T-helper 22 cell (primary cell): Measurements from ENCODE around the gene C3AR1.
"Not testable (repeated sequence)": the region's sequence is repeated elsewhere in the genome, so short reads cannot be mapped to it uniquely, and the experiment has no call there.

ENCODE experiments used
- DNase-seq: peaks from one replicate; pipeline ENCODE4 v3.0.0-alpha.2; 2020; ENCODE audit warnings: low read depth

Gene C3AR1

DNA sequence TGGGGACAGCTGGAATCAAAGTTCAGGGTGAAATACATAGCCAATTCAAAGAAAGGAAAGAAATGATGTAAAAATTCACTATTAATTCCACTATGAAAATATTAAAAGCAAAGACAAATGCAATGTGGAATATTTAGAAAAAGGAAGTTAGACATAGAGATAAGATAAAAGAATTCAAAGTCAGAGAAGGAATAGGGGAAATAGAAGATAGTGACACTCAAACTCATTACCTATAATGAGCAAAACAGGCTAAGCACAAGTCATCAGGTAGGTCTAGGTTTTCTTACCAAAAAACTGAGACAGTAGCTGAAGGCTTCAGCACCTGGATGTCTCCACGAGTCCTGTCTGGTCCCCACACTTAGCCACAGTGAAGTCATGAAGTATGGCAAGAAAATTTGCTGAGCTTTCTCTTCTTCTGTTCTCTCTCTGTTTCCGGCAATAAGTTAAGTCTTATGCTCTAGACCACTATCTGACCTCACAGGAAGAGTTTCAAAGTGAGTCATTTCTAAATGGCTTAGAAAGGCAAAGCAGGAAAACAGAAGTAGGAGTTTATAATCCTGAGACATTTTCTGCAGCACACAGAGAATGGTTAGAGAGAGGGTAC is at the start of gene C3AR1:
Gene C3AR1, minus strand, starts transcription at position 369 of the 604 bp plus-strand sequence. CDS start 6,174 bp downstream, outside the sequence.
- DNase-seq = peak; percentile 57

- not testable (repeated sequence) for DNase-seq
These were observed 47.0 kb upstream of the C3AR1 start for GRCh38 chr12:8113117-8113516.

DNA sequence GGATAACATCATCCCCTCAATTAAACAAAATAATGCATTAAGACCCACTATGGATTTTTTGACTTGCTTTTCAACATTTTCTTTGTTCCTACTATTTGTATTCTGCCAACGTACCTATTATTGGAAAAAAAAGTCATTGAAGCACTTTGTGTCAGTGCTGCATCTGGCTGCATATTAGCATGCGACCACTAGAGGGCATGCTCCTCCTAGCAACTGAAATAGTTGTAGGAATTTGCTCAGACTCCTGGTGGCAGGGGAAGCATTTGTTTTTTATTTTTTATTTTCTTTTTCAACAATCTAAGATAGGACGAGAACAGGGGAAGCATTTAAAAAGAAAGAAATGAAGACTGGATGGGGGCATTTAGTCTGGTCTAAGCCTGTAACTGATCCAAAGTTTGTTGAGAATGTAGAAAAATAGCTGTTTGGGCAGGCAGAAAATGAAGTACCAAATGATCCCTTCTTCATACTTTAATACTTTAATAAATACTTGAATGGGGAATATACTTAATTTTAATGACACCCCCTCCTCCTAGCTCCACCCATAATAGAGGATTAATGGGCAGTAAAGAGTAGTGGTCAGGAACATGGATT is 42.7 kb upstream of the C3AR1 start:
- DNase-seq = peak; percentile 42

- no peak for DNase-seq
These were observed 33.1 kb upstream of the C3AR1 start for GRCh38 chr12:8099235-8099634.

DNA sequence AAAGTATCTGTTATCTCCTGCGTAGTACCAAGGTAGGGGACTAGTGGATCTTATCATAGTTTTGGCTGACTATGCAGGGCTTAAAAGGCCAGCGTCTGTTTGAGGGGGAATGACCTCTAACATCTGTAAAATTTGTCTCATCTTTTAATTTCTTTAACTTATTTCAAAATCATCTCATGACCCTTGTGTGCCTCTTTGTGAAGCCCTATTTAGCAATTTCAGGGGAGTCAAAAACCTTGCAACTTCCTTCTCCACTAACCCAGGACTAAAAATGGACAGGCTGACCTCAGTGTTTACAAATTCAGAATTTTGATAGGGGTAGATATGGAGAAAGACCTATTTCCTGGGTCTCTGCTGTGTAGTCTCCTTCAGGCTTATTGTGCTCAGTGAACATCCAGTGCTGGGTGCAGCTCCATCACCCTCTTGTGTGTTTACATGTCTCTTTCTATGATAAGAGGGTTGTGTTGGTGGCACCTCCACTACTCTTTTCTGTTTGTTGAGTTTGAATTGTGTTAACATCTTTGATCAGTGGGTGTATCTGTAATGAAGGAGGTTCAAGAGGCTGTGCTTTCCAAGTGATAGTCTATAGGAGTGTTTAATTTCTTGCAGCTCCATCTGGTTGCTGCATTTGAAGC is 30.2 kb upstream of the C3AR1 start:
- no peak for DNase-seq

GRCh38 chr12:8093291-8093690 is 27.1 kb upstream of the C3AR1 start:
- no peak for DNase-seq

DNA sequence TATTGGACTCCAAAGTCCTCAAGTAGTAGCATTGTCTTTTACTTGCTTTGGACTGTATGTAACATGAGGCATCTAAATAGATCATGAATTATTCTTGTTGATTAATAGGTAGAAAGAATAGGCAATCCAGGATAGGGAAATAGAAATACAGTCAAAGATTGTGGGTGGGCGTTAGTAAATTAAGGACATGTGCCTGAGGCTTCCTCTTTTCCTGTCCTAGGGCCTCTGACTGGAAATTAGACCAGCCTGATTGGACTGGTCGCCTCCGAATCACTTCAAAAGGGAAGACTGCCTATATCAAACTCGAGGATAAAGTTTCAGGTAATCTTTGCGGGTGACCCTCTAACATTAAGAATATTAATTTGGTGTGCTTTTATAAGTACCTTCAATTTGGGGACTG is 23.6 kb upstream of the C3AR1 start:
- DNase-seq = no peak

DNA sequence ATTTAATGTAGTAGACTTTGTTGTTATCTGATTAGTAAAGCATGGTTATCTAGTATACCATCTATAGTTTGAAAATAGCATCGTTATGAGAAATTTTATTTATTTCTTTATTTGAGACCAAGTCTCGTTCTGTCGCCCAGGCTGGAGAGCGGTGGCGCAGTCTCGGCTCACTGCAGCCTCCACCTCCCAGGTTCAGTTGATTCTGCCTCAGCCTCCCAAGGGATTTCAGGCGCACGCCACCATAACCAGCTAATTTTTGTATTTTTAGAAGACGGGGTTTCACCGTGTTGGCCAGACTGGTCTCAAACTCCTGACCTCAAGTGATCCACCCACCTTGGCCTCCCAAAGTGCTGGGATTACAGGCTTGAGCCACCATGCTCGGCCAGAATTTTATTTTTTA is 23.1 kb upstream of the C3AR1 start:
- DNase-seq = not testable (repeated sequence)

DNA sequence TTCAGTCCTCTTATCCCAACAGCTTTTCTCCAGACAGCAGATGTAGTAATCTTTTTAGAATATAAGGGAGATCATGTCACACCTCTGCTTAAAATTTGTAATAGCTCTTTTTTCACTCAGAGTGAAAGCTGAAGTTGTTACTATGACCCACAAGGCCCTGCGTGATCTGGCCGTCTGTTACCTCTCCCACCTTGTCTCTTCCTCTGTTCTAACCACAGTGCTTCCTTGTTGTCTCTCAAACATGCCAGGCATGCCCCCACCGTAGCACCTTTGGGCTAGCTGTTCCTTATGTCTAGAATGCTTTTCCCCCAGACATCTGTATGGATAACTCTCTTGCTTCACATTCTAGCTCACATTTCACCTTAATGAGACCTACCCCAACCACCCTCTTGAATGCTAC is 22.4 kb upstream of the C3AR1 start:
- DNase-seq = peak; percentile 12

DNA sequence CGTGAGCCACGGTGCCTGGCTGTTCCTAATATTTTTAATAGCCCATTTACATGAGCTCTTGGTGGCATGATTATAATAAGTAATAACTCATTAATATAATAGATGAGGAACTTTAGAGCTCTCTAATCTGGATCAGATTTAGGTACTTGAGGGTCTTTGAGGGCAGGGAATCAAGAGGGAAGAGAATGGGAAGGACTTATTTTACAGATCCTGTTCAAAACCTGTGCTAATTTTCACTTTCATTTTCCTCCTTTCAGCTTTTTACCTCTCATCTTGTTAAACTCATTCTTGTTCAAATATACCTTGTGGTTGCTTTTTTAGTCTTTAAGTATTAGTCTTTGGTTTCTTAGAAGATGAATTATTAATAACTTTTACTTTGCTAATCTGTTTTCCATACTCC is 21.5 kb upstream of the C3AR1 start:
- no peak for DNase-seq

DNA sequence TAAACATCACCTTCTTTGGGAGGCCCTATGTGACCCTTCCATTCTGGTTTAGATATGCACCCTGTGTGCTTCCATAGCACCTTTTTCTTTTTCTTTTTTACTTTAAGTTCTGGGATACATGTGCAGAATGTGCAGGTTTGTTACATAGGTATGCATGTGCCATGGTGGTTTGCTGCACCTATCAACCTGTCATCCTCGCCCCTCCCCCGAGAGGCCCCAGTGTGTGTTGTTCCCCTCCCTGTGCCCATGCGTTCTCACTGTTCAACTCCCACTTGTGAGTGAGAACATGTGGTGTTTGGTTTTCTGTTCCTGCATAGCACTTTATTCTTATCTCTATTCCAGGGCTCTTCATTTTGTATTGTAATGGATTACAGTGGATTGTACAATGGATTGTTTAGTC is 18.2 kb upstream of the C3AR1 start:
- not testable (repeated sequence) for DNase-seq

DNA sequence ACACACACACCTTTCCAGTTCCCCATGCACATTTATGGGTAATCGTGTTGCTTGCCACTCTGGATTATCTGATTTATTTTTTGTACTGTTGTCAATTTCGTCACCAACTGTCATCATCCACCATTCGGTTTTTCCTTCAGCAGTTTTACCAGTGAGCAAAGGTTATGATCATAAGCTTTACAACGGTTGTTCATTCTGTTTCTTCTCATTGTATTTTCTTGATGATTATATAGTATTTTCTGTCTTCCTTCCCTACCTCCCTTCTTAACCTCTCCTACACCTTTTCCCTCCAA is 16.6 kb upstream of the C3AR1 start:
- DNase-seq = no peak

DNA sequence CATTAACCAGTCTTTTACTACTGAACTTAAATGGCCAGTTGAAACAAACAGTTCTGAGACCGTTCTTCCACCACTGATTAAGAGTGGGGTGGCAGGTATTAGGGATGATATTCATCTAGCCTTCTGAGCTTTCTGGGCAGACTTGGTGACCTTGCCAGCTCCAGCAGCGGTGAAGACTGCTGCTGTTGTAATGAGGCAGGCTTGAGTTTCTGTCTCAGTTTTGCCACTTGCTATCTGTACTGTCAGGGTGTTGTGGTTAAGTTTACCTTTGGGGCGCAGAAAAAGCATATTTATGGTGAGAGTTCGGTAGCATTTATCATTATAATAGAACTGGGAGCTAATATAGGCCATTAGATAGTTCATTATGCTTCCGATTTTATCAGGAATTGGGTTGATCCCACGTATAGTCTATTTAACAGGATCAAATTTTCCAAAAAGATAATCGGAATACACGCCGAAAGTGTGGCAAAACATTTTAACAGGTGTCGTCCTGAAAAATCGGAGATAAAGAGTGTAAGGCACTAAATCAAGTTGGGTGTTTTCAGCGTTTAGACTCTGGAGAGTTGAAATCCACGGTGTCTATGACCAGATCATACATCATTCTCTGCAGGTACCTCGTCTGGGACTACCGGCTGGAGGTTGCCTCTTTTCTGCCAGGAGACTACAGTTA is 15.2 kb upstream of the C3AR1 start:
- no peak for DNase-seq

- no peak for DNase-seq
These were observed 14.0 kb upstream of the C3AR1 start for GRCh38 chr12:8080120-8080519.

DNA sequence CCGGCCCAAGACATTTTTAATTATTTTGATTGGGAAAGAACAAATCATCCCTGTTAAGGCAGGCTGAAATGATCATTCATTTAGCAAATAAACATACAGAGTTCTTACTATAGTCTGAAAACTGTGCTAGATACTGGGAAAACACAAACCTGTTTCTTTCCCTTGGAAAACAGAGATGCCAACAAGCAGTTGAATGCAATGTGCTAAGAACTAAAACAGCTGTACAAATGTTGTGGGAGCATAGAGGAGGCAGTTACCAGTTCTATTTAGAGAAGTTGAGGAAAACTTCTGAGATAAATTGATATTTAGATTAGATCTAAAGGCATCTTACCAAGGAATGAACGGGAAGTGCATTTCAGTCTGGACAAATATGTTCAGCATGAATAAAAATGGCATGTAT is 12.8 kb upstream of the C3AR1 start:
- no peak for DNase-seq

DNA sequence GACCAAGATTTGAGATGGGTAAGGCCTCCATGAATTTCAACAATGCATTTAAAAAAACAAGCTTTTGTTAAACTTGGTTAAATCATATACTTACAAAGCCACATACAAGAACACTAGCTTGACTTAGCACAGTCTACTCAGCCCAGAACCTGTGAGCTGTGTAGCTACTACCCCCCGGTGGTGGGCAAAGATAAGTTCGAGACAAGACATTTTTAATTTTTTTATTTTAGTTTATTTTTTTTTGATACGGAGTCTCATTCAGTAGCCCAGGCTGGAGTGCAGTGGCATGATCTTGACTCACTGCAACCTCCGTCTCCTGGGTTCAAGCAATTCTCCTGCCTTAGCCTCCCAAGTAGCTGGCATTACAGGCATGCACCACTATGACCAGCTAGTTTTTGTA is 12.2 kb upstream of the C3AR1 start:
- DNase-seq = peak; percentile 39

- DNase-seq = no peak
These were observed 11.0 kb upstream of the C3AR1 start for GRCh38 chr12:8077207-8077606.

- DNase-seq = no peak
These were observed 10.2 kb upstream of the C3AR1 start for GRCh38 chr12:8076366-8076765.

DNA sequence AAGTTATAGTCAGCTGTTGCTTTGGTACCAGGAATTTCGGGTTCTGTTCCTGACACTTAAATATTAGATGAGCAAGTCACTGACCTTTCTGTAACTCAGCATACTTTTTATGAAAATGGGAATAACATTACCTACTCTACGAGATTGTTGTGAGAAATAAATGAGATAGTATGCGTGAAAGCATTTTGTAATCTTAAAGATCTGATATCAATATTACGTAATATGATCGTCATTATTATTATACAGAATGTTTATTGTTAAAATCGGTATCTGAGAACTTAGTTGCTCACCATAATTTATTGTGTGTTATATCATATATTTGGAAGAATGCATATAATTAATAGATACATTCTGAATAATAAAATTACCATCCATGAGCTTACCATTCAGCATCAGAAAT is 9.8 kb upstream of the C3AR1 start:
- DNase-seq = no peak

- DNase-seq = not testable (repeated sequence)
These were observed 5.7 kb upstream of the C3AR1 start for GRCh38 chr12:8071820-8072219.

DNA sequence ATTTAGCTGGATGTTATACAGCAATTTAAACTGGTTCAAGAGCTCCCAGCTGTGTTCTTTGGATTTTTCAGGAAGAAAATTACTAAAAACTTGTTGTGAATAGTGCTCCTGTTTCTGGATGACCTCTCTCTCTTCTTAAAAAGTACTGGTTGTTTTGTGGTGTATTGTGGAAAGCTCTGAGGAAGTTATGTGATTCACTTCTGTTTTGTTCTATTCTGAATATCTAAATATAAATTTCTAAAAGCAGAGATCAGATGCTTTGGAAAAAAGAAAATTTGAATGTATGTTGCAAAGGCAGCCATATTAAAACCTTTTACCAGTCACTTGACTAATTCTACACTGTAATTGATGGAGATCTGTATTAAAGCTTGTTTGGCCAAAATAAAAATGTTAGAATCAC is 3.4 kb upstream of the C3AR1 start:
- no peak for DNase-seq

DNA sequence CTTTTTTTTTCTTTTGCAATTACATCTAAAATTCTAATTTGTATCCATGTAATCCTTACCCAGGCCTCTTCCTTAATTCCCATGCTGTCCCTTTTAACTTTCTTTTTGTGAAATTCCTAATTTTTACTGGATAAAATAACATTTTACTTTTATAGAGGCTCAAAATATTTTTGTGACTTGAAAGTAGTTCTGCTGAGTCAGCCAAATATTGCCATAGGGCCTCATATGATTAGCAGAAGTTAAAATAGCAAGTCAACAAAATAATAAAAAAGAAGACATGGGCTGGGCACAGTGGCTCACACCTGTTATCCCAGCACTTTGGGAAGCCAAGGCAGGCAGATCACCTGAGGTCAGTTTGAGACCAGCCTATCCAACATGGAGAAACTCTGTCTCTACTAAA is 2.0 kb downstream of the C3AR1 start:
- DNase-seq = no peak

DNA sequence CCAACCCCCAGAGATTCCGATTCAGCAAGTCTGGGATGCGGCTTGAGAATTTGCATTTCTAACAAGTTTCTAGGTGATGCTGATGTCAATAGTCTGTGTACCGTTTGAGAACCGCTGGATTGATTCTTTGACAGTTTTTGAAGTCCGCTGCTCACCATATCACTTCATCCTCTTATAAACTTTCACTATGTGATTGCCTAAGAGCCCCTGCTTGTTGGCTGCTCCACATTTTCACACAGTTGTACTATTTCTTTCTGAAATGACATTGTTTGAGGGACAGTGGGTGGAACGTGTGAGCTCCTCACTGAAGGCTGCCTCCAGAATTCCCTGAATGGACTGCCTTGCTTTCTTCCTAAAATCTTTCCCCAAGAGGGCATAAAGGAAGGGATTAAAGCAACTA is 7.7 kb downstream of the C3AR1 start:
- DNase-seq = no peak
